WERI-Rb-1 (cell line): ENCODE measurements around the gene DHX9.

Experiments used
- DNase-seq: peaks from one replicate; pipeline ENCODE4 v3.0.0-alpha.2; 2020
- H3K27ac ChIP-seq: fragments of 250-450 bp; sonication (Bioruptor Pico); 2 replicates; pipeline ENCODE4 v1.5.1; 2020; ENCODE audit warnings: mild to moderate bottlenecking, moderate library complexity
- H3K27me3 ChIP-seq: fragments of 250-450 bp; sonication (Bioruptor Pico); 2 replicates; pipeline ENCODE4 v1.5.1; 2021; ENCODE audit warnings: mild to moderate bottlenecking, low read depth, moderate library complexity; ENCODE audit not compliant: insufficient read depth, severe bottlenecking
- H3K36me3 ChIP-seq: fragments of 250-450 bp; sonication (Bioruptor Pico); 2 replicates; pipeline ENCODE4 v1.5.1; 2020; ENCODE audit warnings: mild to moderate bottlenecking, moderate library complexity
- H3K4me3 ChIP-seq: 2 replicates; pipeline ENCODE4 v1.5.1; 2011; ENCODE audit warnings: low read depth, mild to moderate bottlenecking, control low read depth, low read length
- H3K9me3 ChIP-seq: fragments of 250-450 bp; sonication (Bioruptor Pico); 2 replicates; pipeline ENCODE4 v1.5.1; 2021; ENCODE audit warnings: mild to moderate bottlenecking, moderate library complexity; ENCODE audit not compliant: severe bottlenecking
- CTCF ChIP-seq: IDR thresholded peaks from 2 replicates; pipeline ENCODE4 v1.5.1; 2011; ENCODE audit warnings: low read depth, mild to moderate bottlenecking, control low read depth, inconsistent platforms, low read length

DHX9 gene

GRCh38 chr1:182845379-182845778, 6.2 kb downstream of the DHX9 start:
- Histone ChIP-seq H3K36me3 (peaks cover 62% of the 10 kb centered on the region), H3K27ac (no peak overlapping the region), H3K9me3 (no peaks in the 10 kb centered on the region), H3K4me3 (no peak overlapping the region), H3K27me3 (no peaks in the 10 kb centered on the region)
- no peak for DNase-seq
- TF ChIP-seq CTCF: no peak

GRCh38 chr1:182845894-182846293, 6.7 kb downstream of the DHX9 start:
- no peak overlapping the region for H3K27ac ChIP-seq
- H3K27me3 ChIP-seq: no peaks in the 10 kb centered on the region
- DNase-seq: peak; percentile 17
- peaks cover 62% of the 10 kb centered on the region for H3K36me3 ChIP-seq
- no peak for TF ChIP-seq CTCF
- no peak overlapping the region for H3K4me3 ChIP-seq
- no peaks in the 10 kb centered on the region for H3K9me3 ChIP-seq

GRCh38 chr1:182847105-182847504, 8.0 kb downstream of the DHX9 start:
- Histone ChIP-seq H3K4me3 (no peak overlapping the region), H3K27ac (no peak overlapping the region), H3K27me3 (no peaks in the 10 kb centered on the region), H3K36me3 (peaks cover 73% of the 10 kb centered on the region), H3K9me3 (no peaks in the 10 kb centered on the region)
- TF ChIP-seq CTCF: no peak
- no peak for DNase-seq

- H3K27me3 ChIP-seq: no peaks in the 10 kb centered on the region
- no peak overlapping the region for H3K27ac ChIP-seq
- TF ChIP-seq CTCF: no peak
- no peaks in the 10 kb centered on the region for H3K9me3 ChIP-seq
- DNase-seq: no peak
- H3K36me3 ChIP-seq: peaks cover 77% of the 10 kb centered on the region
- no peak overlapping the region for H3K4me3 ChIP-seq
These were observed 9.6 kb downstream of the DHX9 start for GRCh38 chr1:182848736-182849135.

GRCh38 chr1:182850319-182850718, 11.2 kb downstream of the DHX9 start:
- no peak for DNase-seq
- H3K27me3 ChIP-seq: no peaks in the 10 kb centered on the region
- H3K27ac ChIP-seq: no peak overlapping the region
- H3K4me3 ChIP-seq: no peak overlapping the region
- peaks cover 82% of the 10 kb centered on the region for H3K36me3 ChIP-seq
- TF ChIP-seq CTCF: no peak
- H3K9me3 ChIP-seq: no peaks in the 10 kb centered on the region

- DNase-seq: no peak
- H3K9me3 ChIP-seq: no peaks in the 10 kb centered on the region
- no peak for TF ChIP-seq CTCF
- H3K36me3 ChIP-seq: peaks cover 87% of the 10 kb centered on the region
- no peak overlapping the region for H3K27ac ChIP-seq
- no peaks in the 10 kb centered on the region for H3K27me3 ChIP-seq
- no peak overlapping the region for H3K4me3 ChIP-seq
These were observed 12.7 kb downstream of the DHX9 start for GRCh38 chr1:182851825-182852224.
